IMR-90 (cell line): Measurements from ENCODE around the gene AHNAK.

Source experiments
- BHLHE40 ChIP-seq: fragments of 150-350 bp; IDR thresholded peaks from 2 replicates; pipeline ENCODE4 v1.6.1; 2016; ENCODE audit warnings: mild to moderate bottlenecking, low read depth, low read length
- CEBPB ChIP-seq: IDR thresholded peaks from 2 replicates; pipeline ENCODE4 v1.6.1; 2012; ENCODE audit warnings: low read depth, low read length, improper control_type of control experiment
- CHD1 ChIP-seq: IDR thresholded peaks from 2 replicates; pipeline ENCODE4 v1.6.1; 2012; ENCODE audit warnings: low read depth, low read length, improper control_type of control experiment
- CTCF ChIP-seq: conservative IDR thresholded peaks from 2 replicates; pipeline ENCODE4 v1.5.1; 2012; ENCODE audit warnings: mild to moderate bottlenecking, low read depth, low read length, improper control_type of control experiment
- FOS ChIP-seq: fragments of 150-350 bp; IDR thresholded peaks from 2 replicates; pipeline ENCODE4 v1.6.1; 2016; ENCODE audit warnings: low read depth, low read length
- MXI1 ChIP-seq: IDR thresholded peaks from 2 replicates; pipeline ENCODE4 v1.6.1; 2012; ENCODE audit warnings: low read depth, mild to moderate bottlenecking, low read length, moderate library complexity, borderline replicate concordance
- NFE2L2 ChIP-seq: fragments of 150-350 bp; IDR thresholded peaks from 2 replicates; pipeline ENCODE4 v1.6.1; 2016; ENCODE audit warnings: low read depth, mild to moderate bottlenecking, low read length
- POLR2A ChIP-seq: IDR thresholded peaks from 2 replicates; pipeline ENCODE4 v1.6.1; 2012; ENCODE audit warnings: mild to moderate bottlenecking, low read depth, low read length
- RAD21 ChIP-seq: IDR thresholded peaks from 2 replicates; pipeline ENCODE4 v1.6.1; 2012; ENCODE audit warnings: low read length, improper control_type of control experiment
- RCOR1 ChIP-seq: IDR thresholded peaks from 2 replicates; pipeline ENCODE4 v1.6.1; 2012; ENCODE audit warnings: mild to moderate bottlenecking, low read length, improper control_type of control experiment; ENCODE audit not compliant: insufficient replicate concordance
- RFX5 ChIP-seq: IDR thresholded peaks from 2 replicates; pipeline ENCODE4 v1.8.0; 2012; ENCODE audit warnings: low read depth, mild to moderate bottlenecking, low read length, moderate library complexity
- SMC3 ChIP-seq: fragments of 150-350 bp; IDR thresholded peaks from 2 replicates; pipeline ENCODE4 v1.6.1; 2016; ENCODE audit warnings: low read depth, mild to moderate bottlenecking, antibody characterized with exemption, low read length, moderate library complexity
- USF2 ChIP-seq: fragments of 150-350 bp; IDR thresholded peaks from 2 replicates; pipeline ENCODE4 v1.6.1; 2017; ENCODE audit warnings: mild to moderate bottlenecking, antibody characterized with exemption, low read length, low read depth

GRCh38 chr11:62546929-62547625 is 471 bp upstream of the AHNAK start:
- TF ChIP-seq CTCF (no peak), POLR2A (no peak), RCOR1 (no peak), CEBPB (no peak), BHLHE40 (no peak), RAD21 (no peak), USF2 (no peak), NFE2L2 (no peak), RFX5 (no peak), SMC3 (no peak), CHD1 (no peak), FOS (no peak), MXI1 (no peak)
